Stimulated activated naive CD8-positive, alpha-beta T cell treated with anti-CD3 and anti-CD28 coated beads, Interleukin-15, amount 100 ng/mL, for 72 hours (primary cell): ENCODE results near the gene DNAI2.

Source experiments
- ATAC-seq: fragments of 150-1000 bp; cut with Tn5 transposase; 2 replicates; pipeline ENCODE4 v1.10.0; 2021; ENCODE audit warnings: mild to moderate bottlenecking, moderate library complexity
- DNase-seq, 2 donors: peaks; one replicate each; pipeline ENCODE4 v3.0.0; 2021 to 2022
- H3K27ac Mint-ChIP-seq, 2 donors: one replicate each; pipeline ENCODE4 v1.8.0; 2022; ENCODE audit warnings: mild to moderate bottlenecking in 2 of 2, mixed read lengths in 2 of 2, moderate library complexity in 2 of 2
- H3K27me3 Mint-ChIP-seq: one replicate; pipeline ENCODE4 v1.8.0; 2022; ENCODE audit warnings: mixed read lengths
- H3K4me1 Mint-ChIP-seq: one replicate; pipeline ENCODE4 v1.8.0; 2022; ENCODE audit warnings: mild to moderate bottlenecking, mixed read lengths
- H3K4me3 Mint-ChIP-seq, 2 donors: one replicate each; pipeline ENCODE4 v1.8.0; 2022; ENCODE audit warnings: mild to moderate bottlenecking in 2 of 2, mixed read lengths in 2 of 2, moderate library complexity in 1 of 2
- H3K9me3 Mint-ChIP-seq, 2 donors: one replicate each; pipeline ENCODE4 v1.8.0; 2022; ENCODE audit warnings: mixed read lengths in 2 of 2

DNAI2 gene

GRCh38 chr17:74303305-74303704 lies 29.3 kb downstream of the DNAI2 start:
- Mint-ChIP-seq H3K4me1 (peaks cover 13% of the 10 kb centered on the region), H3K27me3 (peaks cover 35% of the 10 kb centered on the region), H3K9me3 (no peaks in the 10 kb centered on the region), H3K27ac (peak overlapping the region in 1 of 2 donors; percentile 7), H3K4me3 (no peak overlapping the region)
- DNase-seq, result no peak
- ATAC-seq, result no peak

- no peak overlapping the region for H3K4me3 Mint-ChIP-seq
- DNase-seq (no peak), ATAC-seq (no peak)
- H3K27me3 Mint-ChIP-seq, result peaks cover 39% of the 10 kb centered on the region
- peaks cover 14% of the 10 kb centered on the region for H3K4me1 Mint-ChIP-seq
- no peak overlapping the region for H3K27ac Mint-ChIP-seq
- no peaks in the 10 kb centered on the region for H3K9me3 Mint-ChIP-seq
These were observed 30.1 kb downstream of the DNAI2 start for GRCh38 chr17:74304184-74304583.

- Mint-ChIP-seq H3K4me1 (peaks cover 14% of the 10 kb centered on the region), H3K4me3 (no peak overlapping the region), H3K27ac (peak overlapping the region in 1 of 2 donors; percentile 64), H3K9me3 (no peaks in the 10 kb centered on the region), H3K27me3 (peaks cover 25% of the 10 kb centered on the region)
- ATAC-seq (peak; percentile 73), DNase-seq (no peak)
These were observed 32.0 kb downstream of the DNAI2 start for GRCh38 chr17:74305865-74306654.

- Mint-ChIP-seq H3K27ac (peak overlapping the region in 1 of 2 donors; percentile 76), H3K27me3 (peaks cover 25% of the 10 kb centered on the region), H3K4me3 (no peak overlapping the region), H3K4me1 (peaks cover 14% of the 10 kb centered on the region), H3K9me3 (peaks cover 7 to 14% of the 10 kb centered on the region in 2 donors)
- ATAC-seq (no peak), DNase-seq (no peak)
These were observed 34.1 kb downstream of the DNAI2 start for GRCh38 chr17:74307984-74308773.

- H3K4me1 Mint-ChIP-seq, result peaks cover 14% of the 10 kb centered on the region
- peaks cover 7 to 14% of the 10 kb centered on the region in 2 donors for H3K9me3 Mint-ChIP-seq
- no peak for DNase-seq
- ATAC-seq, result no peak
- no peak overlapping the region for H3K4me3 Mint-ChIP-seq
- H3K27ac Mint-ChIP-seq, result no peak overlapping the region
- H3K27me3 Mint-ChIP-seq, result peaks cover 25% of the 10 kb centered on the region
These were observed 35.9 kb downstream of the DNAI2 start for GRCh38 chr17:74309902-74310301.

GRCh38 chr17:74314877-74315276 lies 40.8 kb downstream of the DNAI2 start:
- no peak for ATAC-seq
- DNase-seq, result no peak
- H3K9me3 Mint-ChIP-seq, result peaks cover 7 to 14% of the 10 kb centered on the region in 2 donors
- no peaks in the 10 kb centered on the region for H3K4me1 Mint-ChIP-seq
- H3K27ac Mint-ChIP-seq, result no peak overlapping the region
- H3K27me3 Mint-ChIP-seq, result no peaks in the 10 kb centered on the region
- H3K4me3 Mint-ChIP-seq, result no peak overlapping the region

GRCh38 chr17:74316220-74316619 lies 42.2 kb downstream of the DNAI2 start:
- peaks cover 7 to 14% of the 10 kb centered on the region in 2 donors for H3K9me3 Mint-ChIP-seq
- no peak overlapping the region for H3K27ac Mint-ChIP-seq
- no peaks in the 10 kb centered on the region for H3K4me1 Mint-ChIP-seq
- no peaks in the 10 kb centered on the region for H3K27me3 Mint-ChIP-seq
- ATAC-seq, result no peak
- H3K4me3 Mint-ChIP-seq, result no peak overlapping the region
- no peak for DNase-seq

- H3K4me3 Mint-ChIP-seq, result no peak overlapping the region
- no peaks in the 10 kb centered on the region for H3K4me1 Mint-ChIP-seq
- H3K27me3 Mint-ChIP-seq, result peaks cover 6% of the 10 kb centered on the region
- ATAC-seq (no peak), DNase-seq (no peak)
- peaks cover 7 to 9% of the 10 kb centered on the region in 2 donors for H3K9me3 Mint-ChIP-seq
- H3K27ac Mint-ChIP-seq, result no peak overlapping the region
These were observed 43.0 kb downstream of the DNAI2 start for GRCh38 chr17:74317071-74317470.

DNA sequence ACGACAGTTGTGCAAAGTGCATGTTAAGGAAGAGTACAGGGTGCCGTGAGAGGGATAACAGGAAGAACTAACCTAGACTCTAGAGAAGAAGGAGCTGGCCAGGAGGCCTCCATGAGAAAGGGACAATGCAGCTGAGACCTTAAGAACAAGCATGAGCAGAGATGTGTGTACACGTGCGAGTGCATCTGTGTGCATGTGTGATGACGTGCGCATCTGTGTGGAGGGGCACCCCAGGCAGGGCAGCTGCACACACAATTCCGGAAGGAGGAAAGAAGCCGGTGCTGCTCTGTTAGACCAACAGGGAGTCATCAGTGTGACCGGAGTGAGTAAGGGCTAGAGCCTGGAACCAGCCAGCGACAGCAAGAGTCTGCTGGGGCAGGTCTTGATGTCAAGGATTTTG lies 44.4 kb downstream of the DNAI2 start:
- no peaks in the 10 kb centered on the region for H3K4me1 Mint-ChIP-seq
- ATAC-seq (no peak), DNase-seq (no peak)
- H3K9me3 Mint-ChIP-seq, result no peaks in the 10 kb centered on the region
- no peak overlapping the region for H3K4me3 Mint-ChIP-seq
- peaks cover 19% of the 10 kb centered on the region for H3K27me3 Mint-ChIP-seq
- no peak overlapping the region for H3K27ac Mint-ChIP-seq

GRCh38 chr17:74324521-74324920 lies 50.5 kb downstream of the DNAI2 start:
- no peak for DNase-seq
- H3K4me3 Mint-ChIP-seq, result no peak overlapping the region
- peaks cover 20% of the 10 kb centered on the region for H3K4me1 Mint-ChIP-seq
- peaks cover 63% of the 10 kb centered on the region for H3K27me3 Mint-ChIP-seq
- H3K9me3 Mint-ChIP-seq, result no peaks in the 10 kb centered on the region
- ATAC-seq, result no peak
- no peak overlapping the region for H3K27ac Mint-ChIP-seq

- Mint-ChIP-seq H3K4me1 (peaks cover 21% of the 10 kb centered on the region), H3K27ac (no peak overlapping the region), H3K4me3 (peak overlapping the region; percentile 31 to 50), H3K9me3 (no peaks in the 10 kb centered on the region), H3K27me3 (peaks cover 67% of the 10 kb centered on the region)
- DNase-seq (no peak), ATAC-seq (peak; percentile 4)
These were observed 51.3 kb downstream of the DNAI2 start for GRCh38 chr17:74325376-74325742.

DNA sequence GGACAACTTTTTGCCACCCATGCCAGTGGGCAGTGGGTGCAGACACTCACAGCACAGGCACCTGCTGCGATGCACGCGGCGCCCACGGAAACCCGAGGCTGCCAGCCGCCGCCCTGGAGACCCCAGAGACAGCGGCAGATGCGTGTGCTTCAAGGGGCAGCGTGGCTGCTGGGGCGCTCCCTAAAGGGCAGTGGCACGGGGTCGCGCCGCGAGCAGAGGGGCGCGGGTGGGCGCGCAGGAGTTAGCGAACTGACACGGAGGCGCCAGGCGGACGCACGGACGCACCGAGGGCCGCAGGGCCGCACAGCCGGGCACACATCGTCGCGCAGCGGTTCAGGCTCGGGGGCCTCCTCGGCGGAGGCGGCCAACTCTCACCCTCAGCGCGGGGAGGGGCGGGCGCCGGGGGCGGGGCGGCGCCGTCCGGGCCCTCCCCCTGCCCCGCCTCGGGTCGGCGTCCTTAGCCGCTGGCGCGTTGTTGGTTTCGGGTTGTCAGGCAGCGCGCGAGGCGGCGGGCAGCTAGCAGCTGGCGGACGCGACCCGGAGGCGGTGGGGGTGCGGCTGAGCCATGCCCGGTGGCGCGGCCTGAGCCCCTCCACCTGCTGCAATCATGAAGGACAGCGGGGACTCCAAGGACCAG lies 51.8 kb downstream of the DNAI2 start, which contains the start of gene KIF19:
TSS of gene KIF19 (plus strand) at position 484 of the 637 bp plus-strand sequence. CDS start at position 608, 124 bp downstream.
- ATAC-seq, result peak; percentile 85
- DNase-seq, result peak; percentile 48 to 56
- Mint-ChIP-seq H3K9me3 (no peaks in the 10 kb centered on the region), H3K4me3 (peak within 1 kb of the TSS; percentile 31 to 50), H3K27me3 (peaks cover 67% of the 10 kb centered on the region), H3K27ac (no peak within 1 kb of the TSS), H3K4me1 (peaks cover 21% of the 10 kb centered on the region)

DNA sequence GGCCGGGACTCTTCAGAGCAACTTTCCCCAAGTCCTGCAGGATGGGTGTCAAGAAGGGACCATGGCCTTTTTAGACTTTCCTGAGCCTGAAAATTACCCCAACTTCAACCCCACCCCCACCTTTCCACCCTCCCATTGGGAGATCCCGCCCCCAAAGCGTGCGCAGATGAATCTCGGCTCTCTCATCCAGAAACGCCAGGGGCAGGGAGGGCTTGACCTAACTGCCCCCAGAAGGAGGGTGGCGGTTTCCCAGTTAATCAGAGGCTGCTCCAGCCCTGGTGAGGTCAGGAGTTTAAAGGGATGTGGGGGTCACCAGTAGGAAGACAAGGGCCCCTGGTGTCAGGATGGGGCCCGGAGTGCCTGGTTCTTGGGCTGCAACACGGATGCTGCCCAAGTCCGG lies 52.5 kb downstream of the DNAI2 start:
- peaks cover 67% of the 10 kb centered on the region for H3K27me3 Mint-ChIP-seq
- no peak overlapping the region for H3K27ac Mint-ChIP-seq
- H3K9me3 Mint-ChIP-seq, result no peaks in the 10 kb centered on the region

DNA sequence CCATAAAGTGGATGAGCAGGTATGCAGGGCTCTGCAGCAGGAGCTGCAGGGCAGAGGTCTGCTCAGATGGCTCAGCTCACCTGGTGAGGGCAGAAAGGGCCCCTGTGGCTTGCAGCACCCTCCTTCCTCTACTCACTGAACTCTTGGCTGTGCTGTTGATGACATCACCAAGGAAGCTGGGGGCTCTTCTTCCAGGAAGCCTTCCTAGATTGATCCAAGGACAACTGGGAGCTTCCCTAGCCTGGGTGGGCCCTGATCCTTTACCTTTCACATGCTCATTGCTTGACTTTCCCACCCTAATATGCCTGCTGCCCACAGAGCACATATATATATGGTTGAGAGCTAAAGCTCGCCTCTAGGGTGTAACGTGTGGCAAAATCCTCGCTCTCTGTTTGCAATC lies 54.5 kb downstream of the DNAI2 start:
- DNase-seq, result no peak
- no peak for ATAC-seq
- Mint-ChIP-seq H3K4me3 (no peak overlapping the region), H3K27me3 (peaks cover 49% of the 10 kb centered on the region), H3K4me1 (peaks cover 21% of the 10 kb centered on the region), H3K9me3 (no peaks in the 10 kb centered on the region), H3K27ac (no peak overlapping the region)

More for the DNA sequence above, 52.5 kb downstream of the DNAI2 start:
- Mint-ChIP-seq H3K4me3 (peak overlapping the region in 1 of 2 donors; percentile 16), H3K4me1 (peaks cover 21% of the 10 kb centered on the region)
- ATAC-seq (no peak), DNase-seq (no peak)

DNA sequence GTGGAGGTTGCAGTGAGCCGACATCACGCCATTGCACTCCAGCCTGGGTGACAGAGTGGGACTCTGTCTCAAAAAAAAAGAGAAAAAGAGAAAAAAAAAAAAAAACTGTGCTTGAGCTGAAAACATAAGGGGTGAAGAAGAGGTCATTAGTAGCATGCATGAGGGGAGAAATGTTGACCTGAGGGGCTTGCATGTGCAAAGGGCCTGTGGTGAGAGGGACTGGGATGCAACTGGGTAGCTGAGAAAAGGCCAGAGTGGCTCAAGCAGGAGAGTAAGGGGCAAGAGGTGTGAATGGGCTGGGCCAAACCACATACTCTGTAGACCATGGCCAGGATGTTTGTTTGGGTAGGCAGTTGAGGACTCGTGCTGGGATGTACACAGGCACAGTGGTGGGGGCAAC lies 55.3 kb downstream of the DNAI2 start:
- peaks cover 21% of the 10 kb centered on the region for H3K4me1 Mint-ChIP-seq
- H3K9me3 Mint-ChIP-seq, result no peaks in the 10 kb centered on the region
- DNase-seq (no peak), ATAC-seq (no peak)
- H3K27me3 Mint-ChIP-seq, result peaks cover 43% of the 10 kb centered on the region
- H3K4me3 Mint-ChIP-seq, result no peak overlapping the region
- H3K27ac Mint-ChIP-seq, result peak overlapping the region in 1 of 2 donors; percentile 22
